ENCODE data around the gene LIPI.

- TF ChIP-seq, protein P1, sequence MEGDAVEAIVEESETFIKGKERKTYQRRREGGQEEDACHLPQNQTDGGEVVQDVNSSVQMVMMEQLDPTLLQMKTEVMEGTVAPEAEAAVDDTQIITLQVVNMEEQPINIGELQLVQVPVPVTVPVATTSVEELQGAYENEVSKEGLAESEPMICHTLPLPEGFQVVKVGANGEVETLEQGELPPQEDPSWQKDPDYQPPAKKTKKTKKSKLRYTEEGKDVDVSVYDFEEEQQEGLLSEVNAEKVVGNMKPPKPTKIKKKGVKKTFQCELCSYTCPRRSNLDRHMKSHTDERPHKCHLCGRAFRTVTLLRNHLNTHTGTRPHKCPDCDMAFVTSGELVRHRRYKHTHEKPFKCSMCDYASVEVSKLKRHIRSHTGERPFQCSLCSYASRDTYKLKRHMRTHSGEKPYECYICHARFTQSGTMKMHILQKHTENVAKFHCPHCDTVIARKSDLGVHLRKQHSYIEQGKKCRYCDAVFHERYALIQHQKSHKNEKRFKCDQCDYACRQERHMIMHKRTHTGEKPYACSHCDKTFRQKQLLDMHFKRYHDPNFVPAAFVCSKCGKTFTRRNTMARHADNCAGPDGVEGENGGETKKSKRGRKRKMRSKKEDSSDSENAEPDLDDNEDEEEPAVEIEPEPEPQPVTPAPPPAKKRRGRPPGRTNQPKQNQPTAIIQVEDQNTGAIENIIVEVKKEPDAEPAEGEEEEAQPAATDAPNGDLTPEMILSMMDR (IDR thresholded peaks at IDR 0.05) = no peak
- no peak for TF ChIP-seq ZFX (IDR thresholded peaks at IDR 0.05; ENCODE audit: borderline replicate concordance)
Measured at GRCh38 chr21:14210738-14211137, at the start of gene LIPI.
